NCI-H146 treated with DMSO at 0.1 percent for 48 hours (cell line): ENCODE results near the gene SNCAIP.
A peak's percentile ranks its signal among the peaks of the same experiment; 100 is the strongest.

Source experiments
- DNase-seq: peaks from one replicate; lab custom pipeline; 2025; ENCODE audit not compliant: unreplicated experiment; lab: John Stamatoyannopoulos, UW

The SNCAIP gene

DNA sequence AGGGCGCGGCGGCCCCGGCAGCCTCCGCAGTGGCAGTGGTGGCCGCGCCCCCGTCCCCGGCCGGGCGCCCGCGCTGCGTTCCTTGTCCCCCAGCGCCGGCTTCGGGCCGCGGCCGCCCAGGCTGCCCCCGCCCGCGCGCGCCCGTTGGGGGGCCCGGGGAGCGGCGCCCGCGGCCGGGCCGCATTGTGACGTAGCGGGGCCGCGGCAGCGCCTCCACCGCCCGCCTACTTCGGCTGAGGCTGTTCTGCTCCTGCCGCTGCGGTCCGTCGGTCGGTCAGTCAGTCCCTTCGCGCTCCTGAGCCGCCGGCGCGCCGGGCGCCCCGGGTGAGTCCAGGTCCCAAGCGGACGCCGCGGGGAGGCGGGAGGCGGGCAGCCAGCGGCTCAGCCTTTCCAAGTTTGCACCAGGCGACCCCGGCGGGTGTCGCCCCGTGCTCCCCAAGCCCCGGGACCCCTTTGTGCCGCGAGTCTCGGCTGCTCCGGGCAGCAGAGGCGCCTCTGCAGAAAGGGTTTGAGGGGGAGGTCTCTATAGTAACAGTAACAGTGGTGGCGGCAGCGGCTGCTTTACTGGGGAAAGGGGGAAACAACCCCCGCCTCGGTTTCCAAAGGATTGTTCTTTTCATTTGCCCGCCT, at the start of gene SNCAIP:
Gene SNCAIP, plus strand, starts transcription at position 277 of the 630 bp plus-strand sequence. CDS start 78,898 bp downstream, outside the sequence.
- DNase-seq, result peak; percentile 4

DNA sequence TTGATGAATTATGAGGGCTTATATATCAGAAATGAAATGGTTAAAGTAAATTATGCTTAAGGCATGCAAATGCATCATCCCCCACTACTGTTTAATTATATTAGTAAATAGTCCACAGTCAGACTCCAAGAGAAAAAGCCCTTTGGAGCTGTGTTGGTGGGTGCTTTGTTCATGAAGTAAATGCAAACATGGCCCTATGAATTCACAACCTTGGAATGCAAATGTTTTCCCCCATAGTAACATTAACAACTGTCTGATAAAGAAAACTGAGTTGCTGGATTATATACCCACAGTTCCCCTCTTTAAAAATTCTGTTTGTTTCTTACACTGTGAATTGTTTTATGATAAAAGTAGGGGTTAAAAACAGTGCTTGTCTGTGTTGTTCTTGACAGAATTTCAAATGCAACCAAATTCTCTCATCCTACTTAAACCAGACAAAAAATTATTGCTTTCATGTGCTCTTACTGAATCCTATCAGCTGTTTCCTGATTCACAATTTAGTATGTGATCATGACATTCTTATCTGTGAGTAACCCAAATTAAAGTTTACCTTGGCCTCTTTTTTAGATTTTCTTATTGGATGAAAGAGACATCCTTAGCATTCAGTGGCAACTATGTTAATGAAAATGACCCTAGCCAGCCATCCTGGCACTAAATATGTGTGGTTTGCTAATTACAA, 48.5 kb upstream of the SNCAIP start:
- no peak for DNase-seq

DNA sequence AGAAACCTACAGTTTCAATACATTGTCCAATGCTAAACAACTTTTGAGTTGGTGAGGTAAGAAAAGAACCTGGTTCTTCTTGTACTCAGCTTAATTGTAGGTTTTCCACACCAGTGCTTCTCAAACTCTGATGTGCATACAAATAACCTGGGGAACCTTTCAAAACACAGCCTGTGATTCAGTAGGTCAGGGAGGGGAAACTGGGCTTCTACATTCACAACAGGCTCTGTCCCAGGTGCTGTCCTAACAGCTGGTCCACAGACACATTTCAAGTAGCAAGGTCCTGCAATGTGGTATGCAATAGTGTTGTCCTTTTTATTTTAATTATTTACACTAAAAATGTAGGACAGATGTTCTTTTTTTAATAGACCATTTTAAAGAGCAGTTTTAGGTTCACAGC, 47.4 kb upstream of the SNCAIP start:
- DNase-seq, result no peak

DNA sequence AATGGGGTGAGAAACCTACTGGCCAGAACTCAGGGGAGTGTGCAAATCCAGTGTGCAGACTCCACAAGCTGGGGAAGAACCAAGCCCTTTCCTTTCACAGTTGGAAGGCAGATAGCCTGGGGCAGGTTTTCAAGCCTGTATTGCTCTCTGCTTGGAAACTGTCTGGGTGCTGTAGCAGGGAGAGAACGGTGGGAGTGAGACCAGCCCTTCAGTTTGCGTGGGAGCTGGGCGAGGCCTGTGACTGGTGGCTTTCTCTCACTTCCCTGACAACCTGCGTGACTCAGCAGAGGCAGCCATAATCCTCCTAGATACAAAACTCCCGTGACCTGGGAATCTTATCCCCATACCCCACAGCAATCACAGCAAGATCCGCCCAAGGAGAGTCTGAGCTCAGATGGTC, 44.9 kb upstream of the SNCAIP start:
- DNase-seq, result peak; percentile 1

DNA sequence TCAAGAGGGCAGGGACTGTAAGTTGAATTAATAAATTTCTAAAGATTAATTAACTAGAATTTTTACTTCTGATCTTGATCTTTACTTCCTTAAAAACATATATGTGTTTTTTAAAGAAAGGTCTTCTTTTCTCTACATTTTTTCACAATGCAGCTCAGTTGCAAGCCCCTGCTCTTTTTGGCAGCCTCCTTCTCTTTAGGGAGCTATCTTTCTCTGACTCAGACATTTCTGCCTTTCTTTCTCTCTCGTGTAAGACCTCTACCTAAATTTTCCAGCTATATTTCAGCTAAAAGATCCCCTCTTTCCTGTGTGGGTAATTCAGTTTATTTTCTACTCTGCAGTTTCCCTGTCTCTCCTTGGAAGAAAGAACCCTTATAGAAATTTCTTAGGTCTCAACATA, 38.3 kb upstream of the SNCAIP start:
- no peak for DNase-seq

GRCh38 chr5:122283592-122283991, 28.4 kb upstream of the SNCAIP start:
- no peak for DNase-seq

DNA sequence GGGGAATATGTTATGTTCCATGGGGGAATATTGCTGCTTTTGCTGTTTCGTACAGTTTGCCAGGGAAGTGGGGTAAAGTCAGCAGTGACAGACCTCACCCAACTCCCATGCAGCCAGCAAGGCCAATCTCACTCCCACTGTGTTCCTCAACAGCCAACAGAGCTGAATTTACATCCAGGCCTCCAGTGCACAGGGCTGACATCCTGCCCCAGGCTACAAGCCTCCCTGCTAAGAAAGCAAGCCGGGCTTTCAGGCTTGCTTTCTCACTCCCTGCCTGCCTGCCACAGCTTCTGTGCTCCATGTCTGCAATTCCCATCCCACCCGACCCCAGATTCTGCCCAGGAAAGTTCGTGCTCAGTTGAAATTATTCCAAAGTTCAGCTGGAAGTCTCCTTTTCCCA, 25.5 kb upstream of the SNCAIP start:
- no peak for DNase-seq

GRCh38 chr5:122287101-122287500, 24.9 kb upstream of the SNCAIP start:
- DNase-seq, result no peak

DNA sequence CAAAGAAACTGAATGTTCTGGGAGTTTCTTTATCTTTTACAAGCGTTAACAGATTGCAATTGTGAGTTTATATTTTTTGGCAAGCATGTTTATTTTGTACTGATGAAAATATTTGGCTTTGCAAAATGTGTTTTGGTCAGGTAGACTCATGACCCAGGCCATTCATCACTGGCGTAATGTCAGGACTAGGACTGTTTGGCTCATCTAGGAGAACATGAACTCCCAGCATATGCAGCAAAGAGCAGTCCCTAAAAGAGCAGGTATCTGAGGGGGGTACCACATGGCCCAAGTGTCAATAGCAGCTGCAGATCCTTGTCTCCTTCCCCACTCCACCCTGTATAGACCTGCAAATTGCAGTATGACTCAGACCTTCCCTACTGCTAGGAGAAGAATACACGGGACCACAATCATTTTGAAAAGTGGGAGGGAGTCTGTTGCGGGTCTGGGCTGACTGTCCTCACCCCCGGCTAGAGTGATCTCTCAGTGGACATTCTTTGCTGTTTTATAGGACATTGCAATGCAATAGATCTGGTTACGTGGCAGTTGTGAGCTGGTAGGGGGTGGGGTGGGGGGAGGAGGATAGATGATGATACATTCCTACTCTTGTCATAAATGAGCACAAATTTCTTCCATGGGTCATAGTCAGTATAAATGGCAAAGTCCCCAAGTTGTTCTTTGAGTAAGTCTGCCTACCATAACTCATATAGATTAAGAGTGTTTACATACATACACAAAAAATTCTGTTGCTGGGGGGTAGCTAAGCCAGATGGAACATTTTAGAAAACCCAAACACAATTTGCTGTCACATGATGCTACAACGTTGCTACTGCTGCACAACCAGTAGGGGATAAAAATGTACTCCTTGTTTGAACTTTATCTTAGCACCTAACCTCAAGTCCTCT, 20.8 kb upstream of the SNCAIP start:
- DNase-seq, result peak; percentile 2

- no peak for DNase-seq
These were observed 19.7 kb upstream of the SNCAIP start for GRCh38 chr5:122292332-122292731.

- DNase-seq, result no peak
These were observed 16.9 kb upstream of the SNCAIP start for GRCh38 chr5:122295138-122295537.

- DNase-seq, result no peak
These were observed 15.2 kb upstream of the SNCAIP start for GRCh38 chr5:122296871-122297270.

DNA sequence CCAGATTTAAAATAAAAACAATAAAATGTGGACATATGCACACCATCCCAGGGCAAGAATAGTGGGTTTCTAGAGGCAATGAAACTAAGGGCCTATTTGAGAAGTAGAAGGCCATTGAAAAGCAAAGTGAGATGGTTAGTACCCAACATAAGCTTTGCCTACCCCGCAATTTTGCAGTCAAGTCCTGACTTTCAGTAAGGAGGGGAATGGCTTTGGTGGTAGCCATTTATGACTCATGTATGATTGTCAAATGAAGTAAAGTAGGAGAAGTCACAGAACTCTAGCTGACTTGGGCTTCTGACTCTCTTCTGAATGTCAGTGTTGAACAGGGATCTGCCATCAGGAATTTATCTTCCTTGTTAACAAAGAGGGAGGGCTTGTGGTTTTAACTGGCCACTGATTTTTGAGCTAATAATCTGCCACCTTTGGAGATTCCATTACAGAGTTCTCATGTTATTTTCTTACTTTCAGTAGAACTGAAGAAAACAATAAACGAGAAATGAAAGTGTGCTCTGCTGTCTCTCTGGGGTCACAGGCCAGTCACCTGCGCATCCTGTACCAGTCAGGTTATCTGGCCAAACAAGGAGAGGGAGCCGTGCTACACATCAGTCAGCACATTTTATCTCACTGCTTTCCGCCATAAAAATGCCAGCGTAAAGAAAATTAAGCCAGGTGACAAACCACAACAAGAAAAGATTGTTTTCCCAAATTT, 14.3 kb upstream of the SNCAIP start:
- DNase-seq, result no peak

GRCh38 chr5:122300374-122300773, 11.7 kb upstream of the SNCAIP start:
- DNase-seq, result no peak

DNA sequence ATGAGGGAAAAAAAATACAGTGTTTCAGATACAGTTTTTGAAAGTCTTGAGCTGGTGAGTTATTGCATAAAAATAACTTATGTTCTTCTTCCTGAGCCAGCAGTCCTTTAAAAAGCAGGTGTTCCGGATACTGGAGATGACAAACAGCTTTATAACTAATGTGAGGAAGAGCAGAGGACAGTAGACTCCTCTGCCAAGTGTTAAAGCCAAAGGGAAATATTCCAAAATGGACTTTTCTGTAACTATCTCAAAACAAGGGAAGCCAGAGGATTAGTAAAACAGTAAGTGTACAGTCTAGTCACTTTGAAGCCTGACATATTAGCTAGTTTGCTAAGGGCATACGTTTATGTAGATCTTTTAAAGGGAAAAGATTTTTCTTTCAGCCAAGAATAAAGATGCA, 11.0 kb upstream of the SNCAIP start:
- no peak for DNase-seq

GRCh38 chr5:122304471-122305215, 7.4 kb upstream of the SNCAIP start:
- DNase-seq, result no peak

DNA sequence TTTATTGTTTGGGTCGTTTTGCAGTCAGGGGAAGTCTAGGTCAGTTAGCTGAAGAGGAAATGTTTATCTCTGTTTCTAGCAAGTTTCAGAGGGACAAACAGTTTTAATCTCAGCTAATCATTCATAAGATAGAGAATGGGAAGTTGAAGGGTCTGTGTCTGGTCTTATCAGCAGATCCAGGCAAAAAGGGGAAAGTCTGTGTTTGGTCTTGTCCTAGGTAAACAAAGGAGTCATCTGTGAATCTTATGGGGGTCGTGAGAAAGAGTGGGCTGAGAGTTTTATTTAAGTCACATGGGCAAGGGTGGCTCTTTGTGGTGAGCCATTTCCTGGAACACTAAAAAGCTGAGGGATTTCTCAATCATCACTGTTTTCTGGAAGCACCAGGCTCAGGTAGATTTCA, 5.6 kb upstream of the SNCAIP start:
- DNase-seq, result no peak

DNA sequence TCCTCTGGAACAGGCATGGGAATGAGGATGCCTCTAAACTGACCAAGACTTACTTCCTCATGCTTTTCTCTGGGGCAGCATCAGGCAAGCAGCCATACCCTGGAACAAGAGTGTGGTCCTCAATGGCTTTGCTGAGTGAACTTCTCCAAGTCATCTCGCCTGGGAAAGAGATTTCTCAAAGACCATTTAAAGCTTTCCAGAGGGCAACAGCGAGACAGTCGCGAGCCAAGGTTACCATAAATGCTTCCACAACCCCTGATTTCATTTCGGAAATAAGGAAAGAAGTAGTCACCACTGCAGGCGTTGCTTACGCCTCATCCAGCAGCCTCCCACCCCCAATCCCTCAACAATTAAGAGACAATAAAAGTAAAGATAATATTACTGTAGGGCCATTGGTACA, 1.1 kb upstream of the SNCAIP start:
- DNase-seq, result no peak

DNA sequence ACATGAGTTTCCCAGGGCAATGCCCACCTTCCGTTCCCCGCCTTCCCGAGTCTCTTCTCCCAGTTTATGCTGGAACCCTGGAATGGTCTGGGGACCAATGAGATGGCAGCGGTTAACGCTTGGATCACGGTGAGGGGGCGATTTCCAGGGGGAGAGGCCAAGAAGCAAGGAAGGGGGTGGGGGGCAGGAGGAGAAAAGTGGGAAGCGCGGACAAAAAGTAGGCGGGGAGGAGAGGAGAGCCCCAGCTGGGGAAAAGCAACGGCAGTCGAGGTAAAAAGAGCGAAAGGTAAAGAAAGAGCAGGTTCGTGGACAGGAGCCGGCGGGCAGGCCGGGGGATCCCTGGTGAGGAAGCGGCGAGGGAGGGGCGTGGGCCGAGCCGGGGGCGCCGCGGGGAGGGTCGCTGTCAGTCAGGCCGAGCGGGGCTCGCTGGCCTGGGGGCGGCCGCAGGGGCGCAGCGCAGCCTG, 508 bp upstream of the SNCAIP start:
- no peak for DNase-seq

- peak; percentile 0 for DNase-seq
These were observed 762 bp downstream of the SNCAIP start for GRCh38 chr5:122312591-122313406.
